ENCODE data around the gene EIF3F. TPM values are rescaled to one million over a fixed set of nuclear protein-coding genes. Genes with fewer than 3 reads are reported as not detected.

EIF3F gene
- total RNA-seq, 4 donors from 2014 or later, result 140 to 169 (median 148) TPM

DNA sequence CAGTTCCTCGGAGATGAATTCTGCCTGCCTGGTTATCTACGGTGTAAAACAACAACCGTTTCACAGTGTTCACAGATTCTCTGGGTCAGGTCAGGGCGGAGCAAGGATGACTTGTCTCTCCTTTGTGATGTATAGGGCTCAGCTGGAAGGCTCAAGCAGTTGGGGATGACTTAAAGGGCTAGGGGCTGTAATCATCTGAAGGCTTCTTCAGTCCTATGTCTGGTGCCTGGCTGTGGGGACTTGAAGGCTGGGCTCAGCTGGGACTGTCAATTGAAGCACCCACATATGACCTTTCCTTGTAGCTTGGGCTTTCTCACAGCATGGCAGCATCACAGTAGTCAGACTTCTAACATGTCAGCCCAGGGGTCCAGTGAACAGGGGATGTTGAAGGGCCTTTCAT is 29.3 kb downstream of the EIF3F start:
- TF ChIP-seq, protein P1, sequence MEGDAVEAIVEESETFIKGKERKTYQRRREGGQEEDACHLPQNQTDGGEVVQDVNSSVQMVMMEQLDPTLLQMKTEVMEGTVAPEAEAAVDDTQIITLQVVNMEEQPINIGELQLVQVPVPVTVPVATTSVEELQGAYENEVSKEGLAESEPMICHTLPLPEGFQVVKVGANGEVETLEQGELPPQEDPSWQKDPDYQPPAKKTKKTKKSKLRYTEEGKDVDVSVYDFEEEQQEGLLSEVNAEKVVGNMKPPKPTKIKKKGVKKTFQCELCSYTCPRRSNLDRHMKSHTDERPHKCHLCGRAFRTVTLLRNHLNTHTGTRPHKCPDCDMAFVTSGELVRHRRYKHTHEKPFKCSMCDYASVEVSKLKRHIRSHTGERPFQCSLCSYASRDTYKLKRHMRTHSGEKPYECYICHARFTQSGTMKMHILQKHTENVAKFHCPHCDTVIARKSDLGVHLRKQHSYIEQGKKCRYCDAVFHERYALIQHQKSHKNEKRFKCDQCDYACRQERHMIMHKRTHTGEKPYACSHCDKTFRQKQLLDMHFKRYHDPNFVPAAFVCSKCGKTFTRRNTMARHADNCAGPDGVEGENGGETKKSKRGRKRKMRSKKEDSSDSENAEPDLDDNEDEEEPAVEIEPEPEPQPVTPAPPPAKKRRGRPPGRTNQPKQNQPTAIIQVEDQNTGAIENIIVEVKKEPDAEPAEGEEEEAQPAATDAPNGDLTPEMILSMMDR (IDR thresholded peaks at IDR 0.05; ENCODE audit: low read depth), result no peak

DNA sequence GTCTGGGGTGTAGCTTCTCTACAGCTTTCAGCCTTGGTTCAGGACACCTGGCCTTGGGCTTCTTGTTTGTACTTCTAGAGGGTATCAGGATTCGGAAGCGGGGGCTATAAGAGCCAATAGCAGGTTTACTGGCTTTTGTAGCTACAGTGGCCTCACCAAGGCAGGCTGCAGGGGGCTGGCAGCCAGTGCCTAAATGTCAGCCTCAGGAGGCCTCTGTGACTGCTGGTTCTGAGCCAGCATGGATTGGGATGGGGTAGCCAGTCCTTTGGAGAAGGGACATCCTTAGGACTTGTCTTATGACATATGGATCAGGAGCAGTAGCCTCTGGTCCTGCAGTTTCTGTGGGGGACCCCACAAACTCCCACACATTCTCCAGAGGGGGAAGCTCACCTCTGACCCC is 29.9 kb downstream of the EIF3F start:
- TF ChIP-seq, protein P1 (IDR thresholded peaks at IDR 0.05; ENCODE audit: low read depth), result no peak

DNA sequence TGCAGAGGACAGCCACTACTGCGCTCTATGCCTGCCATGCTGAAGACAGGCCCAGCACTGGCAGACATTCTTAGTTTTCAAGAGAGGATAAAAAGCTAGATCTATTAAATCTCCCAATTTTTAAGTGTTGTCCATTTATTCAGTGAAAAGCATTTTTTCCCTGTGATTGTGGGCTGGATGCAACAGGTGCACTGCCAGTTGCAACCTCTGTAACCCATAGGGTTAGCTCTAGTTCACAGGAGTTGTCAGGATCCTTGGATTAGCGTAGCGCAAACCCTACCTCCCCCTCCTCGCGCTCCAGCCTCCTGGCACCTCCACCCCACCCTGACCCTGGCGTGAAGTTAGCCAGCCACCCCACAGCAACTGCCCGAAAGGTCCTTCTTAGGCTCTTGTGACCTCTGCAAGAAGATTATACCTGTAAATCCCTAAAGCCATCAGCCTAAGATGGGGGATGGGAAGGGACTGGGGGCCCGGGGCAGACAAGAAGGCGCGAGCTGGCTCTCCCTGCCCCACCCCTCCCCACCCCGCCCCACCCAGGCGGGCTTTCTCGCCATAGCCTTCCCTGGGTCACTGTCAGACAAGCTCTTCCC is 30.9 kb downstream of the EIF3F start:
- TF ChIP-seq, protein P1 (IDR thresholded peaks at IDR 0.05; ENCODE audit: low read depth), result no peak

DNA sequence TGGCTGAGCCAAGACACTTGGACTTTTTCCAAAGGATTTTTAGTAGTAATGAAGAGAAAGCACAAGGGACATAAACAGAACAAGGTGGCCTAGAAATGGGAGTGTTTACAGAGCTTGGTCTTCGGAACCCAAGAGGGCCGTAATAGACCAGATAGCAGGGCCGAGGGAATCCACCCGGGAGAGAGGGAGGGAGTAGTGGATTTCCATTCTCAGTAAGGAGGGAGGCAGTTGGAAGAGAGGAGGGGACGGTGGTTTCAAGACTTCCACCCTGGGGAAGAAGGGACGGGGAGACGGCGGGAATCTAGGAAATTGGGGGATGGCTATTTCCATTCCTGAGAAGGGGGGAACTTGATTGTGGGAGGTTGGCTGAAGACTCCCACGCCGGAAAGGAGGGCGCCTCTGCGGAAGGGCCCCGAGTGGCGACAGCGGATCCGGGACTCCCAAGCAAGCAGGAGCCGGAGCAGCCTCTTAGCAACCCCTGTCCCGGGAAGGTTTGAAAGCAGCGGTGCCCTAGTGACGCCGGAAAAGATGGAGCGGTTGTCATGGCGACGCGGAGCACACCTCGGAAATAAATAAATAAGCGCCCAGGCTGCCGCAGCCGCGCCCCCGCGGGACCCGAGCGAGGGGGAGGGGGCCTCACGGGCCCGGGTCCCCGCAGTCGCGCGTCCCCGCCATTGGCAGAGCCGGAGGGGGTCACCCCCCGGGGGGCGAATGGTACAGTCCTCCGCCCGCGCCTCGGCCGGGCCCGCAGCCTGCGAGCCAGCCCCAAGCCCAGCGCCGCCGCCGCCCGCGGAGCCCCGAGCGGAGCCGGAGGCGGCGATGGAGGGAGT is 31.6 kb downstream of the EIF3F start:
- TF ChIP-seq, protein P1 (IDR thresholded peaks at IDR 0.05; ENCODE audit: low read depth), result no peak

DNA sequence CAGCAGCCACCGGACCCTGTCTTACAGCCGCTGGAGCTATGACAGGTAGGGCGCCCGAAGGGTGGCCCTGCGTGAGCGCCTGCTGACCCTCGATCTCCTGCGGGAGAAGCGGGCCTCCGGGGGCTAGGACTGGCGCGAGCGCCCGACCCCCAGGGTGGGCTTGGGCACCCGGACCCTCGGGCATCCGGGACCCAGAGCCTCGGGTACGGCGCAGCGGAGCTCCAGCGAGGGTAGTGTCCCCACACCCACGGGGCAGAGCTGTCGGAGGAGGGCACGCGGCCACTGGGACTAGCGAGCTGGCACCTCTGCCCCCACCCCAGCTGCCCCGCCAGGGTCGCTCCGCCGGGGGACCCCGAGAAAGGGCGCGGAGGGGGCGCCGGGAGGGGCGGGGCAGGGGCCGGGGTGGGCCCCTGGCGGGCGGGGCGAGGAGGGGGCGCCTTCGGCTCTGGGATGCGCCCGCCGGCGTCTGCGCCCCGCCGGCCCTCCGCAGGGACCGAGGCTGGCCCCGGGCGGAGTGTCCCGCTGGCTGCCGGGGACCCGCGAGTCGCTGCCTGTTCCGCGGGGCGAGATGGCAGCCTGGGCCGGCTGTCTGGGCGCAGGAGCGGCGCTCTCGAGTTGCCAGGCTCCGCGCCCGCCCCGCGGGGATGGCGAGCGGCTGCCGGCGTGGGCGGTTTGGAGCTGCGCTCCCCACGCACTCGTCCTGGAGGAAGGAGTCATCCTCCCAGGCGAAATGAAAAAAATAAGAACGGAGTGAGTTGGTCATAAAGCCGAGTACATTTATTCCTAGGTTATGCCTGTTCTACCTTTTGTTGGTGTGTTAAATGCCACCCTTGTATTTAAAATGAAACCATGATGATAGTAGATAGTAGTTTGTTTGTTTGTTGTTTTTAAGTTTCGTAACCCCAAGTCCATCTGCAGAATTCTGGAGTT is 32.4 kb downstream of the EIF3F start:
- TF ChIP-seq, protein P1 (IDR thresholded peaks at IDR 0.05; ENCODE audit: low read depth), result no peak

DNA sequence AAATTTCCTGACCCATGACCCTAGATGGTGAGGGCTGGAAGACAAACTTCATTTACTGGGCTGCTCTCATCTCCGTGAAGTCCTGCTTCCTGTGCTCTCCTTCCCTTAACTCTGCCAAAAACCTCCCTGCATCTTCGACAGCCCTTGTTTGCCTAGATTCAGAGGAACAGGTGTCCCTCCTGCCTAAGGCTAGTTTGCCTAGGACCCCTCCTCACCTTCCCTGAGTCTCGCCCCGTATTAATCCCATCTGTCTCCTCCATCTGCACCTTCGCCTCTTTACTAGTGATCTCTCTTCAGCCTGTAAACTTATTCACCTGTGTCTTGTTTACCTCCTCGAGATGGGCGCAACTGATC is 33.1 kb downstream of the EIF3F start:
- TF ChIP-seq, protein P1 (IDR thresholded peaks at IDR 0.05; ENCODE audit: low read depth), result no peak

DNA sequence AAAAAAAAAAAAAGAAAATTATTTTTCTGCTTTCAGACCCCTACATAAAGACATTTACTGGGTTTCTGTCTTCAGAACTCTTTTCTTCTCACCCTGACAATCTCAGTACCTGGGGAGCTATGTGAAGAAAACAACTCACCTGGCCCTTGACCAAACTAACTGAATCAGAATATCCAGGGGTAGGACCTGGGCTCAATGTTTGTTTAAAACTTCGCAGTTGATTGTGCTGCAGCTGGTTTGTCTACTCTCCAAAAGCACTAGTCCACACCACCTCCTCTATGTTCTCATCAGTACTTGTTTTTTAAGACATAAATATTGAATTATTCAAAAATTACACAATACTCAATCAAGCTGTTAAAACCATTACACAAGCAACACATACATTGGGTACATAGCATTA is 34.8 kb downstream of the EIF3F start:
- TF ChIP-seq, protein P1 (IDR thresholded peaks at IDR 0.05; ENCODE audit: low read depth), result no peak
